NCI-H2227 (cell line): ENCODE measurements around the gene GORASP2.

Experiments used
- DNase-seq: peaks from one replicate; lab custom pipeline; 2025; ENCODE audit not compliant: unreplicated experiment; lab: John Stamatoyannopoulos, UW

GORASP2 gene

GRCh38 chr2:170991398-170992182, 62.5 kb downstream of the GORASP2 start:
- peak; percentile 25 for DNase-seq

GRCh38 chr2:170996316-170996715, 67.3 kb downstream of the GORASP2 start:
- DNase-seq: no peak

- DNase-seq: peak; percentile 75
Observed at GRCh38 chr2:170997893-170998597, 69.0 kb downstream of the GORASP2 start.

DNA sequence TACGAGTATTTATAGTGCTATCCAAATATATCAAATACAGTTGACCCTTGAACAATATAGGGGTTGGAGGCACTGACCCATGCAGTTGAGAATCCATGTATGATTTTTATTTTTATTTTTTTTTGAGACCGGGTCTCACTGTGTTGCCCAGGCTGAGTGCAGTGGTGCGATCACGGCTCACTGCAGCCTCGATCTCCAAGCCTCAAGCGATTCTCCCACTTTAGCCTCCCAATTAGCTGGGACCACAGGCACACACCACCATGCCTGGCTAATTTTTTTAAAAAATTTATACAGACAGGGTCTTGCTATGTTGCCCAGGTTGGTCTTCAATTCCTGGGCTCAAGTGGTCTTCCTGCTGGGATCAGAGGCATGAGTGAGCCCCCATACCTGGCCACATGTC, 70.6 kb downstream of the GORASP2 start:
- DNase-seq: no peak

DNA sequence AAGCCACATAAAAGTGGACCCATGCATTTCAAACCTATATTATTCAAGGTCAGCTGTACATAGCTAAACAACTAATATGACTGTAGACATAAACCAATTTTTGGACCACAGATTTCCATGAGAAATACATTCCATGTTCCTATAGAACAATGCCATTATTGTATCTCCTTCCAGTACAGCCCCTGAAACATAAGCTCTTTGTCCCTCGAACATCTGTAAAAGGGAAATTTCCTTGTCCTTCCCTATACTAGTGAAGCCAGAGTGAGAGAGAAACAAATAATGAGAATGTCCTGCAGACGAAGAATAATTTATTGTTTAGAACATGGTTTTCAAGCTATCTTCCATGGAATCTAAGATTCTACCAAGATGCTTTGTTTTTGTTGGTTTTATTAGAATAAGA, 75.3 kb downstream of the GORASP2 start:
- no peak for DNase-seq

- no peak for DNase-seq
Observed at GRCh38 chr2:171004833-171005232, 75.8 kb downstream of the GORASP2 start.

DNA sequence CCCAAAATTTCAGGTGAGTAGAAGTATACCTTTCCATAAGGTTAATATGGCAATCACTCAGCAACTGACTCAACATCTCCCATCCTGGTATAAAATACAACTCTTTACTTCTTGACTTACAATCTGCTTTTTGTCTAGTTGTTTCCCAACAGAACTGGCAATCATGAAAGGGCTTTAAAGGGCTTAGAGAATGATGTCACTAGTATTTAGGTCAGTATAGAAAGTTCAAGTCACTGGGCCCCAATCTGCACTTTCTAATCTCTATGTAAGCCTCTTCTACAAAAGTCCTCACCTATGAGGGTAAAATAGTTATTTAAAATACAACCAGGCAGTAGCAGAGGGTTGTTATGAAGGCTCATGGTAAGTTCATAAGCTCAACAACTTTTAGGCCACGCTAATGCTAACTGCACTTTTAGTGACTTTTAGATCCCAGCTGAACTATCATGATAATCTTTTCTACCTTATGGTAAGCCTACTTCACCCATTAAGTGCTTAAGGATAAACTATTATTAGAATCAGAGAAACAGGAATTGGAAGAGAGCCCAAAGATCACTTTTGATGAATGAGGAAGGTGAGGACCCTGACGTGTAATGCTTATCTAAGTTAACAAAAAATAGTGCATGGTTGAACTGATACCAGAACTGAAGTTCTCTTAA, 79.6 kb downstream of the GORASP2 start:
- no peak for DNase-seq

GRCh38 chr2:171009386-171009785, 80.3 kb downstream of the GORASP2 start:
- DNase-seq: no peak

DNA sequence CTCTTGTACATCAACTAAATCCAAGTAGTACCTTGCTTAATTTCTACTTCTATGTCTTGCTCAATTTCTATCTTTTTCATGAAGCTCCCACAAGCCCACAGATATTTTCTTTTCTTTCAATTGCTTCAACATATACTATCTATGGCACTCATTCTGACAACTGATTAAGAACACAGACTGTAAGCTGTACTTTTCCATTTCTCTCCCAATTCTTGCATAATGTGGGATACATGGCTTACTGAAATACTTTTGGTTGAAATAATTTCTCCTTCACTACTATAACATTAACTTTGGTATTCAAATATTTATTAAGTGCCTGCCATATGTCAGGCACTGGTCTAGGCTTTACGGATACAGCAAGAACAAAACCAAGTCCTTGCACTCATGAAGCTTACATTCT, 84.8 kb downstream of the GORASP2 start:
- DNase-seq: no peak

GRCh38 chr2:171016125-171016524, 87.1 kb downstream of the GORASP2 start:
- DNase-seq: no peak
